CD4-positive, alpha-beta T cell treated with Interleukin-4 for 4 hours (primary cell): ENCODE data around the gene NXN.
"Not testable (repeated sequence)": the region's sequence is repeated elsewhere in the genome, so short reads cannot be mapped to it uniquely, and the experiment has no call there.

Experiments used
- DNase-seq: peaks from one replicate; pipeline ENCODE4 v3.0.0-alpha.2; 2020

Gene NXN

GRCh38 chr17:855569-855968 lies 124.0 kb downstream of the NXN start:
- no peak for DNase-seq

DNA sequence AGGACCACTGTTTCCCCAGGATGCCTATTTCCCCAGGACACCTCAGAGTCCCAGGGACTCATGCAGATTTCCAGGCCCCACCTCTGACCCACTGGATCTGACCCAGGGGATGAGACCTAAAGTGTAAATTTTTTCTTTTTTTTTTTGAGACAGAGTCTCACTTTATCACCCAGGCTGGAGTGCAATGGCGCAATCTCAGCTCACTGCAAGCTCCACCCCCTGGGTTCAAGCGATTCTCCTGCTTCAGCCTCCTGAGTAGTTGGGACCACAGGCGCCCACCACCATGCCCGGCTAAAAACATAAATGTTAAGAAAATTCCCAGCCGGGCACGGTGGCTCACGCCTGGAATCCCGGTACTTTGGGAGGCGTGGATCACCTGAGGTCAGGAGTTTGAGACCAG lies 126.7 kb downstream of the NXN start:
- DNase-seq: not testable (repeated sequence)

- no peak for DNase-seq
Observed at GRCh38 chr17:852349-852748, 127.2 kb downstream of the NXN start.

GRCh38 chr17:851924-852323 lies 127.7 kb downstream of the NXN start:
- no peak for DNase-seq

- no peak for DNase-seq
Observed at GRCh38 chr17:850851-851763, 128.5 kb downstream of the NXN start.

- no peak for DNase-seq
Observed at GRCh38 chr17:850086-850850, 129.3 kb downstream of the NXN start.

GRCh38 chr17:848402-848801 lies 131.2 kb downstream of the NXN start:
- DNase-seq: no peak

DNA sequence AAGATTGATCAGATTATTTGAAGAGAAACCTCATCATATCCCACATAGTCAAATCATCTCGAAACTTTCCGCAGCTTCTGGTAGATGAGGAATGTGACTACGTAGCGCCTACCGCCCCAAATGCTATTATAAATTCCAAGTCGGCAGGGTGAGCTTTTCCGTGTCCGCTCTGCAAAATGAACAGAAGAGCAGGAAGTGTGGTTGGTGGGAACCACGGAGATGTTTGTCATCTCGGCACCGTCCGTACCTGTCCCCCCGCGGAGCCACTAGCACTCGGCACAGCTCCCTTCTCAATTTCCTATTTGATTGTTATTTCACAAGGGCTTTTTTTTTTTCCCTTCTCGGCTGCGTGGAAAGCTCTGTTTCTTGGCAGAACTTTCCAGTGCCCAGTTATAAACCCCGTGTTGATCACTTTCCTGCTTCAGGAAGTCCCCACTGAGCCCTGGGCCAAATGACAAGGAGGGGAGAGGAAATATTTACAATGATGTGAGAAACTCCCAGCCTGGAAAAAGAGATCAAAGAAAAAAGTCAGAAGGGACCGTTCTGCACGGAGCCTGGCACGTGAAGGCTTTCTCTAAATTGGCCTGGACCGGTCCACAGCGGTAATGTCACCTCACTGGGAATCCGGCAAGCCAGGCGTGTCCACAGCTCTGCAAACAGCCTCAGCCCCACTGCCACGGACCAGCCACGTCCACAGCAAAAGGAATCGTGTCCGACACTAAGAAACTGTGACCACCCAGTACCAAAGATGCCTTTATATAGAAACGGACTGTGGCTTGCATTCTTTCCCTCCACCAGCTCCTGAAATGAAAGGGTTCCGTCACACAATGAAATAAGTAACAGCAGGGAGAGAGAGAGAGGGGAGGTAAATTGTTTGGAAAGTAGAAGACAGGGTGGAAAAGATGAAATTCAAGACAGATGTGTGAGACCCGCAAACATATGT lies 132.4 kb downstream of the NXN start:
- DNase-seq: no peak

DNA sequence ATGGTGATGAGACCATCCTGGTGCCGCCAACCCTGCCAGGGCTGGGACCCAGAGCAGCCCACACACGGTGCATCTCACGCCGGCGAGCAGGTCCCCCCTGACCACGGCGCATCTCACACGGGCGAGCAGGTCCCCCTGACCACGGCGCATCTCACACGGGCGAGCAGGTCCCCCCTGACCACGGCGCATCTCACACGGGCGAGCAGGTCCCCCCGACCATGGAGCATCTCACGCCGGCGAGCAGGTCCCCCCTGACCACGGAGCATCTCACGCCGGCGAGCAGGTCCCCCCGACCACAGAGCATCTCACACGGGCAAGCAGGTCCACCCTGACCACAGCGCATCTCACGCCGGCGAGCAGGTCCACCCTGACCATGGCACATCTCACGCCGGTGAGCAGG lies 138.3 kb downstream of the NXN start:
- DNase-seq: no peak

DNA sequence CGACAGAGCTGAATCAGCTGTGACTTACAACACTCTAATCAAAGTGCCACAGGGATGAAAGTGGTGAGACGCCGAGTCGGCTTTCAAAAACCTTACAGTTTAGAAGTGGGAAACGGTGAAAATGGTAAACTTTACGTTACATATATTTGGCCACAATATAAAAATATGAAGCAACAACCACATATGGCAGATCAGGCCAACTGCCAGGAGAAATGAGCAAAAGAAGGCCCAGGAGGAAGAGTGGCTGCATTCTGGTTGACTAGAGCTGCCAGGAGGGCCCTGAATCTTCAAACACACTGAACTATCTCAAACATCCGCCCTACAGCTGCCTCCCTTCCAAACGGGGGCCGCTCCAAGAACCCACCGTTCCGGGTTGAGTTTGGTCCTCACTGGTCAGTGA lies 141.1 kb downstream of the NXN start:
- no peak for DNase-seq

GRCh38 chr17:836151-836550 lies 143.4 kb downstream of the NXN start:
- no peak for DNase-seq

DNA sequence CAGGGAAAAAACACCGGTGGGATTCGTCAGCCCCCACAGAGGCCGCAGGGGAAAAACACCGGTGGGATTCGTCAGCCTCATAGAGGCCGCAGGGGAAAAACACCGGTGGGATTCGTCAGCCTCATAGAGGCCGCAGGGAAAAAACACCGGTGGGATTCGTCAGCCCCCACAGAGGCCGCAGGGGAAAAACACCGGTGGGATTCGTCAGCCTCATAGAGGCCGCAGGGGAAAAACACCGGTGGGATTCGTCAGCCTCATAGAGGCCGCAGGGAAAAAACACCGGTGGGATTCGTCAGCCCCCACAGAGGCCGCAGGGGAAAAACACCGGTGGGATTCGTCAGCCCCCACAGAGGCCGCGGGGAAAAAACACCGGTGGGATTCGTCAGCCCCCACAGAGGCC lies 143.9 kb downstream of the NXN start:
- not testable (repeated sequence) for DNase-seq

DNA sequence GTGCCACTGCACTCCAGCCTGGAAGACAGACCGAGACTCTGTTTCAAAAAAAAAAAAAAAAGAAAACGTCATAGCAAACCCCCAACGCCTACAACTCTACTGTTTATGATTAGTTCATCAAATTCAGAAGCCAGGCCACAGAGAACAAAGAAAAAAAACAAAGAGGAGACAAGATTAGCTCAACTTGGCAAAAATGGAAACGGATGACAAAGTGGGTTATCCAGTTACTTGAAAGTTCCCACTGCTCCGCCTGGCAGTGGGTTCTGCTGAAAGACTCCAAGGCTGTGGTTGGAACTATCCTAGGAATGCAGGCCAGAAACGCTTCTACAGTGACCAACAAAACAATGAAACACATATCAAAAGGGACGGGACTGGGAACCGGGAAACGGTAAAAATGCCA lies 144.3 kb downstream of the NXN start:
- no peak for DNase-seq

DNA sequence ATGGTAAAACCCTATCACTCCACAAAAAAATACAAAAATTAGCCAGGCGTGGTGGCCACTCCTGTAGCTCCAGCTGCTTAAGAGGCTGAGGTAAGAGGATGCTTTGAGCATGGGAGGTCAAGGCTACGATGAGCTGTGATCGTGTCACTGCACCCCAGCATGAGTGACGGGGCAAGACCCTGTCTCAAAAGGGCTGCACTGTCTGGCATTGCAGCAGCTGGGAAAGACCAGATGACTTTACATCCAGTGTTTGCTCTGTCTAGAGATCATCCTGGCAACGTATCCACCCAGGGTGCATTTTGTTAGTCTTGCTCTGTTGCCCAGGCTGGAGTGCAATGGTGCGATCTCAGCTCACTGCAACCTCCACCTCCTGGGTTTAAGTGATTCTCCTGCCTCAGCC lies 145.4 kb downstream of the NXN start:
- DNase-seq: no peak

- DNase-seq: no peak
Observed at GRCh38 chr17:830950-831349, 148.6 kb downstream of the NXN start.

- no peak for DNase-seq
Observed at GRCh38 chr17:830381-830780, 149.2 kb downstream of the NXN start.

GRCh38 chr17:829614-830013 lies 150.0 kb downstream of the NXN start:
- DNase-seq: not testable (repeated sequence)

GRCh38 chr17:828761-829160 lies 150.8 kb downstream of the NXN start:
- no peak for DNase-seq

DNA sequence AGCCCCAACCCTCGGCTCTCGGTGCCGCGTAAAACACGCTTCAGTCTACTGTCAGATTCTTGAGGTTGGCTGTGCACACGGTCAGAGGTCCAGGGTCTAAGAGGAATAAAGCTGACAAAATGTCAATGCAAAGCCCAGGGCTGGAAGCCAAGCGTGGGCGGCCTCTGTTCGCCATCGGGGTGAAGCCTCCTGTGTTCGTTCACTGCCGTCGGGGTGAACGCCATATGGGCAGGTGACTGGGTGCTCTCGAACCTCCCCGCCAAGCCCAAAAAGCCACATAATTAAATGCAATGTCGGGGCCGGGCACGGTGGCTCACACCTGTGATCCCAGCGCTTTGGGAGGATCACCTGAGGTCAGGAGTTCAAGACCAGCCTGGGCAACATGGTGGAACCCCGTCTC lies 152.8 kb downstream of the NXN start:
- no peak for DNase-seq

DNA sequence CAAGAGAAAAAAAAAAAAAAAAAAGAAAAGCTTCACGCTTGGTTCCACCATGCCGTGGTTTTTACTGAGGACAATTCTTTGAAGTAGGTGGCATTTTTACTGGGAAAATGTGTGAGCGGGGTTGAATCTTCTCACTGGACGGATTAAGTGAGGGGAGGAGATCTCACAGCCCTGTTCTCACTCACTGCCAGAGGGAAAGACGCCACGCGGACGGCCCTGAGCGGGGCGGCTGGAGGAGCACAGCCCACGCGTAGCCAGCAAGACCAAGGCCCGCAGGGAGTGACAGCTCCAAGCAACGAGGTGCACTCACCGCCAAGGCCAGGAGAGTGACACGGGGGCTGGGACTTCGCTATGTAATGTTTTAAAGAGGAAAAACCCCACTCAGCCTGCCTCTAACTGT lies 154.4 kb downstream of the NXN start:
- DNase-seq: no peak

DNA sequence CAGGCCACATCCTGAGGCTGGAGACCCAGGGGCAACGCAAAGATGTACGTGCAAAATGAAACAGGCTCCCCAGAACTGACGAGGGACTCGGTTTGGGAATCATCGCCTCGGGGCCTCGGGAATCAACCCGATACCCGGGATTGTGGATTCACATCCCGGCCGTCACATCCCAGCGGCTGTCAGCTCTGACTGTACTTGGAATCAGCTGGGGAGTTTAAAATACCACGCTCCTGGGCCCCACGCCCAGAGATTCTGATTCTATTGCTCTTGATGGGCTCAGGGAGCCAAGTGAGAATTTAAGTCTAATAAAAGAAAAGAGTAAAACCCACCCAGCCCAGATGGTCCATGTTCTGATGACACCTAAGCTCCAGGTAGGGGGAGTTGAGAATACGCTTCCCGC lies 155.2 kb downstream of the NXN start:
- no peak for DNase-seq

DNA sequence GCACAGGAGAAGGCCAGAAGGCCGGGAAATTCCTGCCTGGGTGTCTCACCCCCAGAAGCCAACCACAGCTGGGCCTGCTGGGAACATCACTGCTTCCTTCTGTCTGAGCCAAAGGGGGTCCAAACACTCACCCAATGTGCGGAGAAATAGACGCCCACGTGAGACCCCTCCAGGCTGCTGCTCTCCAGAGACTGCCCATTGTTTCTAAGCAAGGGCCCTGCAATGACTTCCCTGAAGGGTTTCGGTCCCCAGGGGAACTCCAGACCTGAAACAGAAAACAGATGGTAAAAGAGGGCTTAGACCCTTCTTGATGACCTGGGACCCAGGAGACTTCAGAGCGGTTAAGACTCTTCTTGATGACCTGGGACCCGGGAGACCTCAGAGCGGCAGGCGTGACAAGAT lies 156.1 kb downstream of the NXN start:
- no peak for DNase-seq

DNA sequence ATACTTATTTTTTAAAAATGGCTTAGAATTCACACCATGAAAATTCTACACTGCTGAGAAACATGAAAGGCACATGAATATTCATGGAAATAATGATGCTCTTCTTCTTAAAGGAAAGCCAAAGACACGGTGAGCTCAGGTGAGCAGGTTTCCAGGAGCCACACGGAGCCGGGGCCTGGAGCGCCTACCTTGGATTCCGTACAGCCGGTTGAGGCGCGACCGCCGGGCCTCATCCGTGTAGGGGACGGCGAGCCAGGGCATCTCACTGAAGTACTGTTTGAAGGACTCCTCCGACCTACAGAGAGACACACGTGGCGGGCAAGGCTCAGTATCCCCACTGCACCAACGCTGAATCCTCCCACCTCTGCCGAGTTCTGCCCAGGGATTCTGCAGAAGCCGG lies 160.3 kb downstream of the NXN start:
- no peak for DNase-seq
